Left lung (tissue), 10 donors: ENCODE results near the gene SLC13A2. TPM values are rescaled to one million over a fixed set of nuclear protein-coding genes. Genes with fewer than 3 reads are reported as not detected.
A peak's percentile ranks its signal among the peaks of the same experiment; 100 is the strongest.

Source experiments
- ATAC-seq: fragments of 200-7000 bp; cut with Tn5 transposase; one replicate; pipeline ENCODE4 v1.9.1; 2020; ENCODE audit warnings: moderate library complexity
- DNase-seq, 4 donors: peaks; one replicate each; pipeline ENCODE4 v3.0.0-alpha.2; 2013 to 2020
- H3K27ac ChIP-seq, 2 donors: fragments of 200-600 bp; sonication (generic) in 1 of 2; one replicate each; pipeline versions ENCODE4 v1.5.0 to v1.8.0; 2020 to 2021
- H3K27me3 ChIP-seq, 2 donors: fragments of 200-600 bp; sonication (generic) in 1 of 2; one replicate each; pipeline versions ENCODE4 v1.5.0 to v1.8.0; 2020 to 2021
- H3K36me3 ChIP-seq, 2 donors: fragments of 200-600 bp; sonication (generic) in 1 of 2; one replicate each; pipeline versions ENCODE4 v1.5.0 to v1.8.0; 2020 to 2021
- H3K4me1 ChIP-seq, 2 donors: fragments of 200-600 bp; one replicate each; pipeline ENCODE4 v1.8.0; 2021
- H3K4me3 ChIP-seq, 2 donors: fragments of 200-600 bp; sonication (generic) in 1 of 2; one replicate each; pipeline versions ENCODE4 v1.5.0 to v1.8.0; 2020 to 2021; ENCODE audit warnings: mild to moderate bottlenecking in 1 of 2
- H3K9me3 ChIP-seq, 2 donors: fragments of 200-600 bp; sonication (generic) in 1 of 2; one replicate each; pipeline versions ENCODE4 v1.5.0 to v1.8.0; 2020 to 2021
- CTCF ChIP-seq, 2 donors: fragments of 200-600 bp; sonication (generic) in 1 of 2; IDR thresholded peaks; one replicate each; pipeline versions ENCODE4 v1.5.0 to v1.8.0; 2021; ENCODE audit warnings: antibody characterized with exemption in 2 of 2
- intact Hi-C, 2 donors: fragments of 100-400 bp; cut with DNase I; formaldehyde crosslinking; loops; one replicate each; pipeline versions ENCODE4 v1.11.2 to v1.14.2; 2022
- polyA plus RNA-seq, 6 donors: library from polyadenylated mRNA; unstranded; fragments of 120-200 nt; gene quantifications; one replicate each; pipeline ENCODE4 v1.2.1, GENCODE V29; 2013; ENCODE audit not compliant: insufficient read length in 6 of 6
- total RNA-seq, 2 donors: library from RNA; stranded (reverse); fragmentation: NEBNext Ultra II Directional; extraction: Animal tissue kit (Norgen Biotek cat#: 25700); gene quantifications; one replicate each; pipeline ENCODE4 v1.2.1, GENCODE V29; 2021
- donor health status: DM: no; HTN: yes; CAD: no.
- donor health status: DM: no; HTN: no; CAD: no.

Gene SLC13A2
- total and polyA plus RNA-seq, 8 donors, result 0.13 to 0.60 (median 0.42) TPM; not detected in 2

- ATAC-seq (no peak), DNase-seq (no peak)
- intact Hi-C loops, result no loop called here
- no peaks in the 10 kb centered on the region for H3K36me3 ChIP-seq
- no peak overlapping the region for H3K4me3 ChIP-seq
- H3K27ac ChIP-seq, result no peak overlapping the region
- no peaks in the 10 kb centered on the region for H3K9me3 ChIP-seq
- no peak for TF ChIP-seq CTCF (IDR thresholded peaks at IDR 0.05)
- H3K4me1 ChIP-seq, result no peaks in the 10 kb centered on the region
- H3K27me3 ChIP-seq, result peaks cover 0 to 21% of the 10 kb centered on the region in 2 donors
Observed at GRCh38 chr17:28492352-28493310, 19.2 kb downstream of the SLC13A2 start.

GRCh38 chr17:28493460-28493859 lies 20.0 kb downstream of the SLC13A2 start:
- DNase-seq (no peak), ATAC-seq (no peak)
- intact Hi-C loops, result no loop called here
- Histone ChIP-seq H3K36me3 (no peaks in the 10 kb centered on the region), H3K27me3 (peaks cover 0 to 23% of the 10 kb centered on the region in 2 donors), H3K4me1 (no peaks in the 10 kb centered on the region), H3K27ac (no peak overlapping the region), H3K9me3 (no peaks in the 10 kb centered on the region), H3K4me3 (no peak overlapping the region)
- TF ChIP-seq CTCF (IDR thresholded peaks at IDR 0.05), result no peak

GRCh38 chr17:28494445-28495188 lies 21.2 kb downstream of the SLC13A2 start:
- TF ChIP-seq CTCF (IDR thresholded peaks at IDR 0.05), result peak; percentile 84 to 88
- H3K4me3 ChIP-seq, result no peak overlapping the region
- peaks cover 0 to 26% of the 10 kb centered on the region in 2 donors for H3K27me3 ChIP-seq
- H3K9me3 ChIP-seq, result no peaks in the 10 kb centered on the region
- no peaks in the 10 kb centered on the region for H3K36me3 ChIP-seq
- peak; percentile 91 for ATAC-seq
- peak; percentile 65 to 93 (median 78) for DNase-seq
- no peaks in the 10 kb centered on the region for H3K4me1 ChIP-seq
- no peak overlapping the region for H3K27ac ChIP-seq
- intact Hi-C loops, result loop anchor here (5.0 kb wide), 2 partner anchors 43 to 58 kb away; partner anchors contain the start of gene UNC119 (in 1 of the 2)

GRCh38 chr17:28495635-28496034 lies 22.2 kb downstream of the SLC13A2 start:
- no peak overlapping the region for H3K4me3 ChIP-seq
- no peaks in the 10 kb centered on the region for H3K9me3 ChIP-seq
- intact Hi-C loops, result loop anchor here (5.0 kb wide), 2 partner anchors 42 to 57 kb away; partner anchors contain the start of gene UNC119 (in 1 of the 2)
- ATAC-seq (no peak), DNase-seq (no peak)
- H3K27me3 ChIP-seq, result peaks cover 0 to 26% of the 10 kb centered on the region in 2 donors
- no peaks in the 10 kb centered on the region for H3K36me3 ChIP-seq
- H3K27ac ChIP-seq, result no peak overlapping the region
- H3K4me1 ChIP-seq, result no peaks in the 10 kb centered on the region
- TF ChIP-seq CTCF (IDR thresholded peaks at IDR 0.05), result no peak
